NOMO-1 (cell line): ENCODE data around the gene HRNR.
A peak's percentile ranks its signal among the peaks of the same experiment; 100 is the strongest.
"Not testable (repeated sequence)": the region's sequence is repeated elsewhere in the genome, so short reads cannot be mapped to it uniquely, and the experiment has no call there.

Experiments
- DNase-seq, 2 experiments: peaks; one replicate each; lab custom pipeline; 2025; ENCODE audit not compliant: unreplicated experiment in 2 of 2; lab: John Stamatoyannopoulos, UW

Gene HRNR

GRCh38 chr1:152224093-152224492 is at the start of gene HRNR:
HRNR (minus strand) TSS chr1:152224193; CDS start chr1:152223253, 940 bp downstream.
- DNase-seq: no peak

DNA sequence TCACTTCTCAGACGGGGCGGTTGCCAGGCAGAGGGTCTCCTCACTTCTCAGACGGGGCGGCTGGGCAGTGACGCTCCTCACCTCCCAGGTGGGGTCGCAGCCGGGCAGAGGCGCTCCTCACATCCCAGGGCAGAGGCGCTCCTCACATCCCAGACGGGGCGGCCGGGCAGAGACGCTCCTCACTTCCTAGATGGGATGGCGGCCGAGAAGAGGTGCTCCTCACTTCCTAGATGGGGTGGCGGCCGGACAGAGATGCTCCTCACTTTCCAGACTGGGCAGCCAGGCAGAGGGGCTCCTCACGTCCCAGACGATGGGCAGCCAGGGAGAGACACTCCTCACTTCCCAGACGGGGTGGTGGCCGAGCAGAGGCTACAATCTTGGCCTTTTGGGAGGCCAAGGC is 32.4 kb upstream of the HRNR start:
- not testable (repeated sequence) for DNase-seq

DNA sequence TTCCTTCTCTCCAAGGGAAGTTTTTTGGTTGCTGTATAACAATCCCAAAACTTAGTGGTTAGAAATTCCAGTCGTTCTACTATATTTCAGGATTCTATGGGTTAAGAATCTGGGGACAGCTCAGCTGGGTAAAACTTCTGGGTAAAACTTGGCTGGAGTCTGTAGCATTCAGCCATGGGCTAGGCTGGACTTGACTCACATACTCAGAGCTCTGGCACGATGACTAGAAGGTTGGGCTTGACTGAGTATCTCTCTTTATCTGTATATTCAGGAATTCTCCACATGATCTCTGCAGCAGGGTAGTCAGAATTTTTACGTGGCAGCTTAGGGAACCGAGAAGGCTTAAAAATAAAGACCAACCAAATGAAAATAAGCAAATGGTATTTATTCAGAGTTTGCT is 28.2 kb upstream of the HRNR start:
- no peak for DNase-seq

DNA sequence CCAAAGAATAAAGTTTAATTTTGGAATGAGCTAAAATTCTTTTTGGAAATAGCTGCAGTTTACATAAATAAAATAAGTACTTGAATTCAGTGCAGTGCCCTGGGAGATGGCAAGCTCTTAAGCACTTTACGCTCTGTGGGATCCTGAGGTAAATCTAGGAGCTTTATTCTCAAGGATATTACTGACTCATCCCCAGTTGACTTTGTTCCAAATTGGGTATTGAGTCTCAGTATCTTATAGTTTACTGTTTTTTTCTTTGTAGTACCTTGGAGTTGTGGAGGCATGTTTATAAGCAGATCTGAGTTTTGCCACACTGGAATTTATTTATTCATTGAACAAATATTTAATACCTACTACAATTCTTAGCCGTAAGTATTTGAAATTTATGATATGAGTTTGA is 27.4 kb upstream of the HRNR start:
- no peak for DNase-seq

- no peak for DNase-seq
Observed at GRCh38 chr1:152247316-152247715, 23.3 kb upstream of the HRNR start.

GRCh38 chr1:152244576-152245273 is 20.7 kb upstream of the HRNR start:
- DNase-seq: no peak

GRCh38 chr1:152237093-152237492 is 13.1 kb upstream of the HRNR start:
- no peak for DNase-seq

DNA sequence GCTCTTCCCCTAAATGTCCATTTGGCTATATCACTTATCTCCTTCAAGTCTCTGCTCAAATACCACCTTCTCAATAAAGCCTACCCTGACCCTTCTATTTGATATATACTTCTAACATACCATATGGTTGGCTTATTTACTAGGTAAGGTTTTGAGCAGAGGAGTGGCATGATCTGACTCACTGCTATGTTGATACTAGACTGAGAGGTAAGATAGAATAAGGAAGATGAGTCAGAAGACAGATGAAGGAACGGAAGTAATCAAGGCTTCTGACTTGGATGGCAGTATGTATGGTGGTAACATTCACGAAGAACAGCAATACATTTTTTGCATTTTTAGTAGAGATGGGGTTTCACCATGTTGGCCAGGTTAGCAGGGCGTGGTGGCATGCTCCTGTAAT is 4.8 kb upstream of the HRNR start:
- DNase-seq: no peak

GRCh38 chr1:152227310-152227928 is 3.4 kb upstream of the HRNR start:
- peak in 1 of 2 experiments; percentile 1 for DNase-seq

- DNase-seq: no peak
Observed at GRCh38 chr1:152225678-152226077, 1.7 kb upstream of the HRNR start.

- DNase-seq: no peak
Observed at GRCh38 chr1:152220166-152221163, 3.5 kb downstream of the HRNR start.

GRCh38 chr1:152219438-152219837 is 4.6 kb downstream of the HRNR start:
- DNase-seq: not testable (repeated sequence)

GRCh38 chr1:152218762-152219436 is 5.1 kb downstream of the HRNR start:
- DNase-seq: no peak

DNA sequence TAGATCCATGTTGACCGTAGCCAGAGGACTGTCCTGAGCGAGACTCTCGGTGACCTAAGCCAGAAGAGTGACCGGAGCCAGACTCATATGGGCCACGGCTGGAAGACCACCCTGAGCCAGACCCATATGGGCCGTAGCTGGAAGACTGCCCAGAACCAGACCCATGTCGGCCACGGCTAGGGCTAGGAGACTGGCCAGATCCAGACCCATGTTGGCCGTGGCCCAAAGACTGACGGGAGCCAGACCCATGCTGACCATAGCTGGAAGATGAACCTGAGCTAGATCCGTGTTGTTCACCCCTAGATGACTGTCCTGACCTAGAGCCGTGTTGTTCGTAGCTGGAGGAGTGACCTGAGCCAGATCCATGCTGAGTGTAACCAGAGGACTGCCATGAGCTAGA is 8.4 kb downstream of the HRNR start:
- DNase-seq: not testable (repeated sequence)

DNA sequence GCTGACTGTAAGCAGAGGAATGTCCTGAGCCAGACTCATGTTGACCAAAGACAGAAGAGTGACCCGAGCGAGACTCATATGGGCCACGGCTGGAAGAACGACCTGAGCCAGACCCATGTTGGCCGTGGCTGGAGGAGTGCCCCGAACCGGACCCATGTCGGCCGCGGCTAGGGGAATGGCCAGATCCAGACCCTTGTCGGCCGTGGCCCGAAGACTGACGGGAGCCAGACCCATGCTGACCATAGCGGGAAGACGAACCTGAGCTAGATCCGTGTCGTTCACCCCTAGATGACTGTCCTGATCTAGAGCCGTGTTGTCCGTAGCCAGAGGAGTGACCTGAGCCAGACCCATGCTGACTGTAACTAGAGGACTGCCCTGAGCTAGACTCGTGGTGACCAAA is 9.1 kb downstream of the HRNR start:
- DNase-seq: not testable (repeated sequence)

GRCh38 chr1:152198982-152199381 is 25.0 kb downstream of the HRNR start:
- DNase-seq: no peak

DNA sequence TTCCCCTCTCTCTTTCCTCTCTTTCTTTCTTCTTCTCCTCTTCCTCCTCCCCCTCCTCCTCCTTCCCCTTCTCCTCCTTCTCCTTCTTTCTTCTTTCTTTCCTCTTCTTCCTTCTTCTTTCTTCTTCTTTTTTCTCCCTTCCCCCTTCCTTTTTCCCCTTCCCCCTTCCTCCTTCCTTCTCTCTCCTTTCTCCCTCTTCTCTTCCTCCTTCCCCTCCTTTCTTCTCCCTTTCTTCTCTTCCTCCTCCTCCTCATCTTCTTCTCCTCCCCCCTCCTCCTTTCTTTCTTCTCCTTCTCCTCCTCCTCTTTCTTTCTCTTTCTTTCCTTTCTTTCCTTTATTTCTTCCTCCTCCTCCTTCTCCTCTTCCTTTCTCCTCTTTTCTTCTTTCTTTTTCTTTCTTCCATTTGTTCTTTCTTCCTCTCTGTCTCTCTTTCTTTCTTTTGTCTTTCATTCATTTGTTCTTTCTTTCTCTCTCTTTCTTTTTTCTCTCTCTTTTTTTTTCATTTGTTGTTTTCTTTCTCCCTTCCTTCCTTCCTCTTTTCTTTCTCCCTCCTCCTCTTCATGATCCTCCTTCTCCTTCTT is 26.5 kb downstream of the HRNR start:
- DNase-seq: no peak

DNA sequence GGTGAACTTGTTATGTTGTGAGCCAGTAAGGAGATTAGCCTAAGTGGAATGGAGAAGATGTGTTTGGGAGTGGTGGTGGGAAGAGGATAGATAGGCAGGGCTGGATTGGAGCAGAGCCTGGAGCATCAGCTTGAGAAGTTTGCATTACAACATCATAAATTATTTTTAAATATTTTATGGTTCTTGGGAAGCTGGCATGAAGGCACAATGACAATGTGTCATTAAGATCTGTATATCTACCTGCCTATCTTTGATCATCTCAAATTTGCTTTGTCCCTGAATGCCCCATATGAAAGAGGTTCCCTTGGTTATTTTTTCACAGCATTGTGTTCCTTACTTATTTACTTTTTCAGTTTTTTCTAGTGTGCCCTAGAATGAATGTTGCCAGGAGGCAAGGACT is 32.3 kb downstream of the HRNR start:
- DNase-seq: no peak

DNA sequence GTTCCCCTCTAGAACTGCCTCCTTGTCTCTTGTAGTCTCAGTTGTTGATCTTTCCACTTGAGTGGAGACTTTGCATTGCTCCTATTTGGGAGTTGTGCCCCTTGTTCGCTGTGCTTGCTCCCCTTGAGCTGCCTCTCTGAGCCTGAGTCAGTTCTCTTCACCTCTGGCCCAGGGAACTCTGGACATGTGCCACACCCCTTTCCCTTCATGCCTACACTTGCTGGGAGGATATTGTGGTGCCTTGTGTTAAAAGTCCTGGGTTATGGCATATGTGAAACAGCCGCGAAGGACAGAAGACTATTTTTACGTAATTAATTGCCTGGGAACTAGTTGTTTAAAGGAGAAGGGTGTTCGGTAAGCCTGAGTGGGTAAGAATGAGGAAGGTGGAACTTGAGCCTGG is 32.7 kb downstream of the HRNR start:
- no peak for DNase-seq

GRCh38 chr1:152190589-152190988 is 33.4 kb downstream of the HRNR start:
- no peak for DNase-seq
